ENCODE results near the gene AQP11.
A peak's percentile ranks its signal among the peaks of the same experiment; 100 is the strongest.

AQP11 gene

GRCh38 chr11:77609234-77609633, 19.5 kb downstream of the AQP11 start:
- TF ChIP-seq TCF4 (CRISPR knock-in tag; IDR thresholded peaks at IDR 0.05; ENCODE audit: borderline replicate concordance) (peak; percentile 83), ZNF565 (CRISPR knock-in tag; conservative IDR thresholded peaks at IDR 0.05; ENCODE audit: low read depth) (no peak), GLIS3 (CRISPR knock-in tag; IDR thresholded peaks at IDR 0.05) (no peak), CSRNP3 (CRISPR knock-in tag; IDR thresholded peaks at IDR 0.05) (no peak), ZC3H10 (CRISPR knock-in tag; IDR thresholded peaks at IDR 0.05) (no peak)
- no peak for ATAC-seq

GRCh38 chr11:77611921-77612320, 22.2 kb downstream of the AQP11 start:
- no peak for ATAC-seq
- no peak for TF ChIP-seq OSR1 (CRISPR knock-in tag; IDR thresholded peaks at IDR 0.05)
- no peak for TF ChIP-seq CREB5 (CRISPR knock-in tag; IDR thresholded peaks at IDR 0.05; ENCODE audit: low read depth)
- TF ChIP-seq BACH2 (CRISPR knock-in tag; IDR thresholded peaks at IDR 0.05; ENCODE audit: borderline replicate concordance): no peak
- TF ChIP-seq RARB (CRISPR knock-in tag; IDR thresholded peaks at IDR 0.05): no peak
- TF ChIP-seq POU6F1 (CRISPR knock-in tag; IDR thresholded peaks at IDR 0.05; ENCODE audit: borderline replicate concordance, low read depth): no peak
- TF ChIP-seq TOX (CRISPR knock-in tag; IDR thresholded peaks at IDR 0.05; ENCODE audit: borderline replicate concordance): no peak
- no peak for TF ChIP-seq TSHZ2 (CRISPR knock-in tag; IDR thresholded peaks at IDR 0.05)
- no peak for TF ChIP-seq CSDC2 (CRISPR knock-in tag; IDR thresholded peaks at IDR 0.05)
- TF ChIP-seq PPARA (CRISPR knock-in tag; IDR thresholded peaks at IDR 0.05; ENCODE audit: borderline replicate concordance): no peak
- no peak for TF ChIP-seq CSRNP3 (CRISPR knock-in tag; IDR thresholded peaks at IDR 0.05)
- TF ChIP-seq TCF4 (CRISPR knock-in tag; IDR thresholded peaks at IDR 0.05; ENCODE audit: borderline replicate concordance): no peak
- TF ChIP-seq GLIS3 (CRISPR knock-in tag; IDR thresholded peaks at IDR 0.05): no peak
- no peak for TF ChIP-seq ZFP3 (CRISPR knock-in tag; IDR thresholded peaks at IDR 0.05)

GRCh38 chr11:77617892-77618291, 28.1 kb downstream of the AQP11 start:
- no peak for TF ChIP-seq CSDC2 (CRISPR knock-in tag; IDR thresholded peaks at IDR 0.05)
- TF ChIP-seq ISL1 (CRISPR knock-in tag; IDR thresholded peaks at IDR 0.05): no peak
- TF ChIP-seq BACH2 (CRISPR knock-in tag; IDR thresholded peaks at IDR 0.05; ENCODE audit: borderline replicate concordance): no peak
- no peak for TF ChIP-seq SNAI2 (CRISPR knock-in tag; IDR thresholded peaks at IDR 0.05)
- TF ChIP-seq TSHZ2 (CRISPR knock-in tag; IDR thresholded peaks at IDR 0.05): no peak
- no peak for TF ChIP-seq ZNF565 (CRISPR knock-in tag; conservative IDR thresholded peaks at IDR 0.05; ENCODE audit: low read depth)
- no peak for TF ChIP-seq ZFP30 (CRISPR knock-in tag; IDR thresholded peaks at IDR 0.05)
- TF ChIP-seq CREB5 (CRISPR knock-in tag; IDR thresholded peaks at IDR 0.05; ENCODE audit: low read depth): no peak
- no peak for TF ChIP-seq OSR1 (CRISPR knock-in tag; IDR thresholded peaks at IDR 0.05)
- no peak for TF ChIP-seq ZNF8 (CRISPR knock-in tag; IDR thresholded peaks at IDR 0.05)
- TF ChIP-seq TOX (CRISPR knock-in tag; IDR thresholded peaks at IDR 0.05; ENCODE audit: borderline replicate concordance): no peak
- TF ChIP-seq ZFP3 (CRISPR knock-in tag; IDR thresholded peaks at IDR 0.05): no peak
- TF ChIP-seq GLIS3 (CRISPR knock-in tag; IDR thresholded peaks at IDR 0.05): no peak
- no peak for TF ChIP-seq TCF4 (CRISPR knock-in tag; IDR thresholded peaks at IDR 0.05; ENCODE audit: borderline replicate concordance)
- TF ChIP-seq PPARA (CRISPR knock-in tag; IDR thresholded peaks at IDR 0.05; ENCODE audit: borderline replicate concordance): no peak
- no peak for TF ChIP-seq RARB (CRISPR knock-in tag; IDR thresholded peaks at IDR 0.05)
- TF ChIP-seq ZNF70 (CRISPR knock-in tag; IDR thresholded peaks at IDR 0.05): no peak
- no peak for TF ChIP-seq POU6F1 (CRISPR knock-in tag; IDR thresholded peaks at IDR 0.05; ENCODE audit: borderline replicate concordance, low read depth)
- peak; percentile 45; the same call in 1 of the 3 replicates for ATAC-seq
